Measurements from ENCODE around the gene PXMP4.

DNA sequence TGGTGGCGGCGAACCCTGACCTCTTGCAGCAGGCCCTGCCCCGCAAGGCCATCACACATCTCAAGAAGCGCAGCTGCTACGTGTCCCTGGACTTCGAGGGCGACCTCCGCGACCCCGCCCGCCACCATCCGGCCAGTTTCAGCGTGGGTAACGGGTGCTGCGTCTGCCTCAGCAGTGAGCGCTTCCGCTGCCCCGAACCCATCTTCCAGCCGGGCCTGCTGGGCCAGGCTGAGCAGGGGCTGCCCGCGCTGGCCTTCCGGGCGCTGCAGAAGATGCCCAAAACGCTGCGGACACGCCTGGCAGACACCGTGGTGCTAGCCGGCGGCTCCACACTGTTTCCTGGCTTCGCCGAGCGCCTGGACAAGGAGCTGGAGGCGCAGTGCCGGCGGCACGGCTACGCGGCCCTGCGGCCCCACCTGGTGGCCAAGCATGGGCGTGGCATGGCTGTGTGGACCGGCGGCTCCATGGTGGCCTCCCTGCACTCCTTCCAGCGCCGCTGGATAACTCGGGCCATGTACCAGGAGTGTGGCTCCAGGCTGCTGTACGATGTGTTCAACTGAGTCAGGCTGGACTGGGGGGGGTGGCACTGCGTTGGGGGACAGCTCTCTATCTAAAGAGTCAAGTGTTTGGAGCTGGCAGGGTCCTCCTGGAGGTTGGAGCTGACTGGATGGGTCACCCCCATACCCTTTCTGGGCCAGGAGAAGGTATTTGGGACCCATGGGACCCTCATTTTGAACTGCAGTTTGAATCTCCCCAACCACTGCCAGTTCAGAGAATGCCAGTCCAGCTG, 52.2 kb downstream of the PXMP4 start:
- no peak for TF ChIP-seq EZH2 (IDR thresholded peaks at IDR 0.05; ENCODE audit: low read depth)
- TF ChIP-seq, protein P1, sequence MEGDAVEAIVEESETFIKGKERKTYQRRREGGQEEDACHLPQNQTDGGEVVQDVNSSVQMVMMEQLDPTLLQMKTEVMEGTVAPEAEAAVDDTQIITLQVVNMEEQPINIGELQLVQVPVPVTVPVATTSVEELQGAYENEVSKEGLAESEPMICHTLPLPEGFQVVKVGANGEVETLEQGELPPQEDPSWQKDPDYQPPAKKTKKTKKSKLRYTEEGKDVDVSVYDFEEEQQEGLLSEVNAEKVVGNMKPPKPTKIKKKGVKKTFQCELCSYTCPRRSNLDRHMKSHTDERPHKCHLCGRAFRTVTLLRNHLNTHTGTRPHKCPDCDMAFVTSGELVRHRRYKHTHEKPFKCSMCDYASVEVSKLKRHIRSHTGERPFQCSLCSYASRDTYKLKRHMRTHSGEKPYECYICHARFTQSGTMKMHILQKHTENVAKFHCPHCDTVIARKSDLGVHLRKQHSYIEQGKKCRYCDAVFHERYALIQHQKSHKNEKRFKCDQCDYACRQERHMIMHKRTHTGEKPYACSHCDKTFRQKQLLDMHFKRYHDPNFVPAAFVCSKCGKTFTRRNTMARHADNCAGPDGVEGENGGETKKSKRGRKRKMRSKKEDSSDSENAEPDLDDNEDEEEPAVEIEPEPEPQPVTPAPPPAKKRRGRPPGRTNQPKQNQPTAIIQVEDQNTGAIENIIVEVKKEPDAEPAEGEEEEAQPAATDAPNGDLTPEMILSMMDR (conservative IDR thresholded peaks at IDR 0.05): peak; percentile 91

All from PC-9 (cell line).